ENCODE measurements around the gene OGFOD3.

GRCh38 chr17:82403662-82404660, 14.4 kb downstream of the OGFOD3 start:
- TF ChIP-seq NFRKB (IDR thresholded peaks at IDR 0.05) (no peak), HDGF (IDR thresholded peaks at IDR 0.05; ENCODE audit: borderline replicate concordance) (no peak), FOXK2 (IDR thresholded peaks at IDR 0.05) (no peak), LEF1 (IDR thresholded peaks at IDR 0.05; ENCODE audit: borderline replicate concordance) (no peak), SUZ12 (IDR thresholded peaks at IDR 0.05) (no peak), ELF4 (IDR thresholded peaks at IDR 0.05) (no peak)
